GM19035 (cell line): ENCODE data around the gene PALD1.

Source experiments
- ATAC-seq: cut with Tn5 transposase; IDR thresholded peaks from one replicate; pipeline ENCODE4 v1.9.1; 2021; ENCODE audit not compliant: unreplicated experiment

The PALD1 gene

GRCh38 chr10:70478191-70479164, at the start of gene PALD1:
TSS of gene PALD1 (plus strand) at chr10:70478767. CDS start at chr10:70525952, 47,185 bp downstream.
- peak; percentile 39 for ATAC-seq

DNA sequence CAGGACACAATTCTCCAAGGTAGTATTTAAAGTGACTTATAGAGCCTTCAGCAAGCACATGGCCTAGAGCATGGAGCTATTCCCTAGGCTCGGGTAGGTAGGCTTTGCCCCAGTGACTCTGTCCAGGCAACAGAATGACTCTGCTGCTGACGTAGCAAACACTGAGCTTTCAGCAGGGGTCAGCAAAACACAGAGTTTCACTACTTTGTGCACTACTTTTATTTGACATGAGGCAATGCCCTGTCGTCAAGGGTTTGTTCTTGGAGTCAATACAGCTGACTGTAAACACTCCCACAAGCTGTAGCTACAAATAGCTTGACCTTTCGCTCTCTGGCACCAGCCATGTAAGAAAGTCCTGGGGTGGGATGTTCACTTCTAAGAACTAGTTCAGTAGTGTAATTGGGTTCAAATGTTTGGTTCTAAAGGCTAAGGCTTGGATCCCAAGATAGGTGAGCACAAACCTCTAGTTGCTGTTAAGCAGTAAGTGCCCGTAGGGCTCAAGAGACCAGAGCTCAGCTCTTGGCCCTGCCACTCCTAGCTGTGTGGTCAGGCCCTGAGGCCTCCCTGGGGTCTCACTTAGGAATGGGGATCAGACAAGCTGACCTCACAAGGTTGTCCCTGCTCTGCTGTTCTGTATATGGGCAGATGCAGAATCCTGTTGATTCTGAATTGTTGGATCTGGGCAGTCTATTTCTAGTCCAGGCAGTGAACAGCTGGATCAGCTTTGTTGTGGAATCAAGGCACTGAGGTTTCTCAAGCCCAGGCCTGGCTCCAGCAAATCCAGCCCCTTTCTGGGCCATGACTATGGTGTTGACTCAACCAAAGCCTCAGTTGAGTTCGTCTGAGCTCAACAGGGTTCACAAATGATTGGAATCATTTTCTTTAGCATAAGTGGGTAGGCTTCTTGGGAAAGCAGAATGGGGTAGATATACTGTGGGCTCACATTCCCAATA, 47.8 kb upstream of the PALD1 start:
- no peak for ATAC-seq

DNA sequence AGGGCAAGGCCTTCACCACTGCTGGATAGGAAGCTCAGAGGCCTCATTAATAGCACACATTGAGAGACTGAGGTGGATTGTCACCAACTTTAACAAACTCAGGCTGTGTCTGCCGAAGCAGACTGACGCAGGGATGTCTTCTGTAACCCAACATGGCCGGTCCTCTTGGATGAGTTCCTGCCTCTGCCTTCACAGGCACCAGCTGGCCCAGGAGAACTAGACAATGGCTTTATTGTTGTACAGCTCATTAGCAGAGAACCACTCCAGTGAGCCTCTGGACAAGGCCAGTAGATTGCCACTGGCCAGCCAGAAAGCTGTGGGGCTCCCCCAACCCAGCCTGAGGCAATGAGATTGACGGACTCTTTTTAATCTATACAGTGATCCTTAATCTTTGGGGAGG, 46.5 kb upstream of the PALD1 start:
- ATAC-seq: no peak

- no peak for ATAC-seq
Measured at GRCh38 chr10:70432561-70433263, 45.9 kb upstream of the PALD1 start.

GRCh38 chr10:70433581-70434280, 44.8 kb upstream of the PALD1 start:
- no peak for ATAC-seq

DNA sequence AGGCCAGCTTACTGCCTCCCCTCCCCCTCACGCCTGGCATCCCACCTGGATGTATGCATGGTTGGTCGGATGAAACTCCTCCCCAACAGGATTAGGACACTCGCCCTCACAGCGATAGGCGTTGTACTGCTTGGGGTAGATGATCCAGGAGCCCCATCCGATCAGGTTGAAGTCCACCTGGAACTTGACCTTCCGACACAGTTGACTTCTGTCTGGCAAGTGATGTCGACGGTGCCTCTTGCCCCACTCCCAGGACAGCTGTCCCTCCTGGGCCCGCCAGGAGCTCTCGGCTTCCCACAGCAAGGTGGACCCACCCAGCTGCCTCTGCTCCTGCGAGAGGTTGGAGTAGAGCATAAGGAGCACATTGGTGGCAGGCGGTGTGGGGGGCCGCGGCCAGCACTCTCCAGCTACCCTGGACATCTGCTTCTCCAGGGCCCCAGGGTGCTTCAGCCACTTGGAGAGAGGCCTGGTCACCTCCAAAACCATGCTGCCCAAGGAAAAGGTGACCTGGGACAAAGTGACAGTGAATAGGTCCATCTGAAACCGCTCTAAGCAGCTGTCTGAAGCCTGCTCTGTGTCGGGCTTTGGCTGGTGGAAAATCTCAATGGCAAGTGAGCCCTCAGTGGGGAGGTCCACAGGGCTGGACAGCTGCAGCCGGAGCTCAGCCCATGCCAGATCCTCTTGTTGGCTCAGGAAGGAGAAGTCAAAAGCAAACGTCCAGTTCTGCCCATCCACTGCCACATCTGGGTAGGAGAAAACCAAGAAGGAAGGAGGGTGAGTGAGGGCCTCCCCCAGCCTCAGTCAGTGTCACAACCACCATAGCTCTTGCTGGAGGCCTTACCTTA, 43.1 kb upstream of the PALD1 start:
- ATAC-seq: no peak

DNA sequence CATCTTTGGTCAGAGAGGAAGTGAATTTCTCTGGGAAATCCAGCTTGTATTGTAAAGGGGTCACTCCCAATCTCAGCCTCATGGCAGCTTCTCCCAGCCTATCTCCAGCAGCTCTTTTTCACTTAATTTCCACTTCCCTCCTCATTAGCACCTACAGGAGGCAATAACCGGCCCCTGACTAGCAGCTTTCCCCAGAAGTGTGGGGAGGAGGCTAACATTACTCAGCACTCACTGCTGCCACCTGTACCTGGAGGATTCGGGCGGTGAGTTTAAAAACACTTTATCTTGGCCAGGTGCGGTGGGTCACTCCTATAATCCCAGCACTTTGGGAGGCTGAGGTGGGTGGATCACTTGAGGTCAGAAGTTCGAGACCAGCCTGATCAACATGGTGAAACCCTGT, 40.8 kb upstream of the PALD1 start:
- no peak for ATAC-seq

DNA sequence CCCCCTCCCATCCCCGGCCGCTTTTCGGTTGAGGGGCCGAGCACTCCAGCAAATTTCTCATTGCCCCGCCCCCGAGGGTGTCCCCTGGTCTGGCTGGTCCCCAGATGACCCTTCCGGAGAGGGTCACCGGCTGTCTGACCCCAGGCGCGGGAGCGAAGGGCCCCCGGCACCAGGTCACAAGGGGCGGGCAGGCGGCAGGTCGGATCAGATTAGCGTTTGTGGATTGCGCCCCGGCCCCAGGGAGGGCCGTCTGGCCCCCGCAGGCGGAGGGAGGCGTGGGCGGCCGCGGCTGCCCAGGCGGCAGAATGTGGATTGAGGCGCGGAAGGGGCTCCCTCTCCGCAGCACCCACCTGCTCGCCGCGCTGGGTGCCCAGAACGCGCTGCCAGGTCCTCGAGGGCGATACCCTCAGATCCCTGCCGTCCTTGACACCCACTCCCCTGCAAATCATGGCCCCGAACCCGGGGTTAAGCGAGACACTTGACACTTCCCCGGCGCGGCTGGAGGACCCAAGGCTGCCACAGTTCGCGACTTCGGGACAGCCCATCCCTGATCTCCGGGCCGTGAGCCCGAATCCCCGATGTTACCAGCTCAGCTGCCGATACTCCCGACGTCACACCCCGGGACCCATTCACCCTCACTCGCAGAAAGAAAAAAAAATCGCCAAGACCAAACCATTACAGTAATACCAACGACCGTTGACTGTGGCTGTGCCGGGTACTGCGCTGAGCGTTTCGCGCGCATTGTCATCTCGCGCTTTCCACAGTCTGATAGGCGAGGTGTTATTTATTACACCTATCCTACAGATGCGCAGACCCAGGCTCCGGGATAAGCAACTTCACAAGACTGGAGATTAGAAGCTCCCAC, 38.0 kb upstream of the PALD1 start:
- ATAC-seq: no peak

DNA sequence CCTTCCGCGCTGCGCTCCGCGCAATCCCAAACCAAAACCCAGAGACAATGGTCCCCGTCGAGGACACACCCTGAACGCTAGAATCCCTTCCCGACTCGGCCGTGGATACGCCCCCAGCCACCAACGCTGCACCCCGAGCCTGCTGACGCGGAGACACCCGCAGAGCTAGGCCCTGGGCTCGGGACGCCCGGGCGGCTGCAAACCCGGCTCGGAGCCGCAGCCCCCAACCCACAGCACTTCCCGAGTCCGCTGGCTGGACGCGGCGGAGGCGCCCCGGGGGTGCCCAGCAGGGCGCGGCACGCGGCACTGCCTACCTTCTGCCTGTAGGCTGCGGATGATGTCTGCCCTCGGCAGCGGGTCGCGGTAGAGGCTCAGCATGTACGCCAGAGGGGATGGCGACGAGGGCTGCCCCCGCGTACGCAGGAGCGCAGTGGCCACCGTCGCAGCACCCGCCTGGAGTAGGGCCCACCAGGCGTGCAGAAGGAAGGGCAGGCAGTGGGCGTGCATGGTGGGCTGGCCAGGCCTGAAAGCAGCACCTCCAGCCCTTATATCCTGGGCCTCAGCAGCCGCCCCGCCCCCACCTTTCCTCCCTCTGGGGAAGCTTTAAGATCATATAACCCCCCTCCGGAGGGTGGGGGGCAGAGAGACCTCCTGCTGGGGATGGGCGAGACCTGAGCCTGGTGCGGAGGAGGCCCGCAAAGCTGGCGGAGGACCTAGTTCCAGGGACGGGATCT, 37.2 kb upstream of the PALD1 start, which contains the start of gene NODAL:
Gene NODAL (minus strand): TSS at position 521 of the 734 bp plus-strand sequence. CDS start 14 bp downstream, at position 507.
- ATAC-seq: no peak

DNA sequence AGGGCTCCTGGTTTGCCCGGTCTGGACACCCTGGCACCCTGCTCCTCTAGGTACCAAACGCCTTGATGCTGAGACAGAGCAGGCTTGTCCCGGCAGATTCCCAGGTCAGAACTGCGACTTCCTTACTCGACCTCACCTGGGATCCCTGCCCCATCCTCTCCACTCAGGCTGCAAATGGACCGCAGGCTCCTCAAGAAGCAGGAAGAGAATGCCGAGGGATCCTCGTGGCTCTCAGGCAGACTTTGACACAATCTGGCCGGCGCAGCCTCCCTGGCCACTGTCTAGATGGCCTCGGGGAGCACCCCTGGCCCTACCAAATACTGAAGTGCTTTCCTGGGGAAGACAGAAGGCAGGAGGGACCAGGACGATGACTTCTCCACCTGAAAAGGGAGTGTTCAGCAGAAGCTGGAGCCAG, 36.7 kb upstream of the PALD1 start:
- no peak for ATAC-seq

DNA sequence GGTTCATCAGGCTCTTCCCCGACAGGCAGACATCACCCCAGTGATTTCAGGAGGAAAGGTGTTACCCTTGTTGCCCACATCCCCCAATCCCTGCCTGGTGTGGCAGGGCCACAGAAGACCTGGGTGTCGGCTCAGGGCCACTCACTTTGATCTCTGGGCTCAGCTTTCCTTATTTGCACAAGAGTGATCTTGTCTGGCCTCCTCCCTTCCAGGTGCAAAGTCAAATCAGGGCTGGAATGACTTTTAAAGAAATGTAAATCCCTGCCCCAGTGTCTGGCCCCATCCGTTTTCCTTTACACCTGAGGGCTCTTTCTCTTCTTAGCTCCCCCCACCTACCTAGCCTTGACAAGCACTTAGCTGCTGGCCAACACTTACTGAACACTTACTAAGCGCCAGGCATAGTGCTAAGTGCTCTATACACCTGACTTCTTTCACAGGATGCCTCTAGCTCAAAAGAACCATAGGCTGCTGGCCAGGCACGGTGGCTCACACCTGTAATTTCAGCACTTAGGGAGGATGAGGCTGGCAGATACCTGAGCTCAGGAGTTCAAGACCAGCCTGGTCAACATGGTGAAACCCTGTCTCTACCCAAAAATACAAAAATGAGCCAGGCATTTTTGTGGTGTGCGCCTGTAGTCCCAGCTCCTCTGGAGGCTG, 36.1 kb upstream of the PALD1 start:
- ATAC-seq: no peak

- no peak for ATAC-seq
Measured at GRCh38 chr10:70444744-70445143, 33.8 kb upstream of the PALD1 start.

GRCh38 chr10:70445718-70446657, 32.6 kb upstream of the PALD1 start:
- ATAC-seq: no peak

DNA sequence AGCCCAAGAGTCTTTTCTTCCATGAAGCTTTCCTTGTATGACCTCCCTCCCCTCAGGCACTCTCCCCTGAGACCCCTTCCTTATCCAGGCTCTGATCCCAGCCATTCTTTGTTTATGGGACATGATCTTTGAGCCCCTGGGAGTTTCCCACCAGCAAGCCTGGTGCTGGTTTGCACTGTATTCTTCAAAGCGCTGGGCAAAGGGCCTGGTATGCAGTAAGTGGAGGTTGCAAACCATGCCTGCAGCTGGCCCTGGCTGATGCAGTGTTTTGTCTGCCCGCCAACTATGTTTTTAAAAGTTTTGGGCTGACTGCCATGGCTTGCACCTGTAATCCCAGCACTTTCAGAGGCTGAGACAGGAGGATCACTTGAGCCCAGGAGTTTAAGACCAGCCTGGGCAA, 30.3 kb upstream of the PALD1 start:
- ATAC-seq: no peak

DNA sequence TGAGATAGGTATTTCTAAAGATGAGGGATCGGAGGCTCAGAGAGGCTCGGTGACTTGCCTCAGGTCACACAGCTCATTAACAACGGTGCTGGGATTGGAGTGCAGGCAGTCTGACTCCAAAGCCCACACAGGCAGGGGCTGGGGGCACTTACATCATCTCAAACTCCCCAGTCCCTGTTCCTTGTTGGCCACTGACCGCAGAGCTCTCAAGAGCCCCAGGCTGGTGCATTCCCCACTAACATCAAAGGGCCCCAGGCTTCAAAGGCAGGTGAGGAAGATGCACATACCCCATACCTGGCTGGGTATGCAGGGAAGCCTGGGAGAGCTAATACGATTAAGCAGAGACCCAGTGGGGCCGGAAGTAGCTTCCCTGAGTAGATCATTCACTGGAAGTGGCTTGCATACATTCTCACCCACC, 23.3 kb upstream of the PALD1 start:
- ATAC-seq: no peak

GRCh38 chr10:70456164-70456563, 22.4 kb upstream of the PALD1 start:
- ATAC-seq: no peak
